Measurements from ENCODE around the gene SUSD6.

DNA sequence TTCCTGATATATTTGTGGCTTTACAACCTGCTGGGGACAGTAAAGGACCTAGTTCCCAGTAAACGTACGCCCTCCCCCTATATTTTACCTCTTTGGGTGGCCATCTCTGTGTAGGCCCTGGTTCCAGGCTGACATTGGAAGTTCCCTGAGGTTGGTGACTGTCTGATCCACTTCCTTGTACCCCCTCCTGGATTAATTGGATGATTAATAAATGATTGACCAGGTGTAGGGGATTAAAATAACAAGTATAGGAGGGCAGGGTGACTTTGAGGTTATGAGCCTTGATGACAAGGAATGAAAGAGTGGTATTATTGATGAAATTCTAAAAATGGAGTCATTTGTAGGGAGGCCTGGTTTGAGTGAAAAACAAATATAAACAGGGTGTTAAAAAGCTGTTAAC, 9.6 kb downstream of the SUSD6 start:
- TF ChIP-seq, protein P1, sequence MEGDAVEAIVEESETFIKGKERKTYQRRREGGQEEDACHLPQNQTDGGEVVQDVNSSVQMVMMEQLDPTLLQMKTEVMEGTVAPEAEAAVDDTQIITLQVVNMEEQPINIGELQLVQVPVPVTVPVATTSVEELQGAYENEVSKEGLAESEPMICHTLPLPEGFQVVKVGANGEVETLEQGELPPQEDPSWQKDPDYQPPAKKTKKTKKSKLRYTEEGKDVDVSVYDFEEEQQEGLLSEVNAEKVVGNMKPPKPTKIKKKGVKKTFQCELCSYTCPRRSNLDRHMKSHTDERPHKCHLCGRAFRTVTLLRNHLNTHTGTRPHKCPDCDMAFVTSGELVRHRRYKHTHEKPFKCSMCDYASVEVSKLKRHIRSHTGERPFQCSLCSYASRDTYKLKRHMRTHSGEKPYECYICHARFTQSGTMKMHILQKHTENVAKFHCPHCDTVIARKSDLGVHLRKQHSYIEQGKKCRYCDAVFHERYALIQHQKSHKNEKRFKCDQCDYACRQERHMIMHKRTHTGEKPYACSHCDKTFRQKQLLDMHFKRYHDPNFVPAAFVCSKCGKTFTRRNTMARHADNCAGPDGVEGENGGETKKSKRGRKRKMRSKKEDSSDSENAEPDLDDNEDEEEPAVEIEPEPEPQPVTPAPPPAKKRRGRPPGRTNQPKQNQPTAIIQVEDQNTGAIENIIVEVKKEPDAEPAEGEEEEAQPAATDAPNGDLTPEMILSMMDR (conservative IDR thresholded peaks at IDR 0.05): no peak
- TF ChIP-seq ZFX (IDR thresholded peaks at IDR 0.05): no peak
